Measurements from ENCODE around the gene USH1C.

USH1C gene

GRCh38 chr11:17581036-17581731 is 37.0 kb upstream of the USH1C start:
- Histone ChIP-seq H3K4me2 (ENCODE audit: insufficient read depth, low read length, poor library complexity, severe bottlenecking) (no peak overlapping the region), H3K79me1 (ENCODE audit: low read depth, low read length) (no peaks in the 10 kb centered on the region), H3K18ac (ENCODE audit: low read length) (no peak overlapping the region), H2AFZ (ENCODE audit: low read length) (no peak overlapping the region), H2AK5ac (ENCODE audit: low read depth, low read length) (no peak overlapping the region), H2BK12ac (ENCODE audit: low read length) (no peak overlapping the region), H3K27me3 (ENCODE audit: control insufficient read depth in 3 of 3, insufficient read depth in 3 of 3, low read depth in 1 of 3, low read length in 3 of 3) (peaks cover 0 to 8% (median 0%) of the 10 kb centered on the region in 3 experiments), H4K8ac (ENCODE audit: low read depth, low read length) (no peak overlapping the region), H2BK5ac (ENCODE audit: low read length) (no peak overlapping the region), H3K23ac (ENCODE audit: low read depth, low read length, poor library complexity) (no peak overlapping the region), H3K36me3 (replicated peaks in 1 of 2; ENCODE audit: control insufficient read depth in 2 of 2, insufficient read depth in 2 of 2, low read length in 2 of 2) (no peaks in the 10 kb centered on the region), H3K9me3 (replicated peaks in 1 of 2; ENCODE audit: control insufficient read depth in 2 of 2, insufficient read depth in 1 of 2, low read depth in 1 of 2, low read length in 2 of 2) (no peaks in the 10 kb centered on the region), H3K4ac (ENCODE audit: low read length) (no peak overlapping the region), H4K91ac (ENCODE audit: low read depth, low read length, poor library complexity) (no peak overlapping the region), H3K4me1 (ENCODE audit: control insufficient read depth in 2 of 2, insufficient read depth in 1 of 2, low read depth in 1 of 2, low read length in 2 of 2) (no peaks in the 10 kb centered on the region), H3K9ac (ENCODE audit: low read depth, low read length, poor library complexity) (no peak overlapping the region), H2BK120ac (ENCODE audit: low read depth, low read length) (no peak overlapping the region), H3K27ac (replicated peaks; ENCODE audit: low read length) (no peak overlapping the region), H2BK15ac (ENCODE audit: low read length) (no peak overlapping the region), H3K14ac (ENCODE audit: low read length) (no peak overlapping the region), H3K4me3 (ENCODE audit: low read length in 2 of 2) (no peak overlapping the region)
- DNase-seq (ENCODE audit: low spot score) = no peak
- WGBS, 2 donors (ENCODE audit: extremely low coverage in 2 of 2, insufficient read length in 2 of 2, insufficient replicate concordance in 1 of 2) = no CpG with 5 or more reads among the region's 6 CpGs

- no peak overlapping the region for H4K8ac ChIP-seq (ENCODE audit: low read depth, low read length)
- no peak overlapping the region for H3K23ac ChIP-seq (ENCODE audit: low read depth, low read length, poor library complexity)
- H3K79me1 ChIP-seq (ENCODE audit: low read depth, low read length) = no peaks in the 10 kb centered on the region
- no peak overlapping the region for H2BK5ac ChIP-seq (ENCODE audit: low read length)
- no peak overlapping the region for H3K9ac ChIP-seq (ENCODE audit: low read depth, low read length, poor library complexity)
- DNase-seq (ENCODE audit: low spot score) = no peak
- no peak overlapping the region for H2AK5ac ChIP-seq (ENCODE audit: low read depth, low read length)
- H3K18ac ChIP-seq (ENCODE audit: low read length) = no peak overlapping the region
- no peak overlapping the region for H2BK120ac ChIP-seq (ENCODE audit: low read depth, low read length)
- H3K4me2 ChIP-seq (ENCODE audit: insufficient read depth, low read length, poor library complexity, severe bottlenecking) = no peak overlapping the region
- H3K4me1 ChIP-seq (ENCODE audit: control insufficient read depth in 2 of 2, insufficient read depth in 1 of 2, low read depth in 1 of 2, low read length in 2 of 2) = peaks cover 0 to 2% of the 10 kb centered on the region in 2 donors
- no peak overlapping the region for H4K91ac ChIP-seq (ENCODE audit: low read depth, low read length, poor library complexity)
- H3K27me3 ChIP-seq (ENCODE audit: control insufficient read depth in 3 of 3, insufficient read depth in 3 of 3, low read depth in 1 of 3, low read length in 3 of 3) = peaks cover 0 to 8% (median 0%) of the 10 kb centered on the region in 3 experiments
- no CpG with 5 or more reads among the region's 1 CpG for WGBS, 2 donors (ENCODE audit: extremely low coverage in 2 of 2, insufficient read length in 2 of 2, insufficient replicate concordance in 1 of 2)
- H2BK15ac ChIP-seq (ENCODE audit: low read length) = no peak overlapping the region
- H3K4me3 ChIP-seq (ENCODE audit: low read length in 2 of 2) = no peak overlapping the region
- H2AFZ ChIP-seq (ENCODE audit: low read length) = no peak overlapping the region
- H2BK12ac ChIP-seq (ENCODE audit: low read length) = no peak overlapping the region
- H3K14ac ChIP-seq (ENCODE audit: low read length) = no peak overlapping the region
- H3K36me3 ChIP-seq (replicated peaks in 1 of 2; ENCODE audit: control insufficient read depth in 2 of 2, insufficient read depth in 2 of 2, low read length in 2 of 2) = no peaks in the 10 kb centered on the region
- H3K27ac ChIP-seq (replicated peaks; ENCODE audit: low read length) = no peak overlapping the region
- H3K4ac ChIP-seq (ENCODE audit: low read length) = no peak overlapping the region
- no peaks in the 10 kb centered on the region for H3K9me3 ChIP-seq (replicated peaks in 1 of 2; ENCODE audit: control insufficient read depth in 2 of 2, insufficient read depth in 1 of 2, low read depth in 1 of 2, low read length in 2 of 2)
These were observed 36.1 kb upstream of the USH1C start for GRCh38 chr11:17580271-17580670.

GRCh38 chr11:17579451-17579850 is 35.2 kb upstream of the USH1C start:
- no peak overlapping the region for H3K4ac ChIP-seq (ENCODE audit: low read length)
- no peak overlapping the region for H4K8ac ChIP-seq (ENCODE audit: low read depth, low read length)
- no peak overlapping the region for H3K18ac ChIP-seq (ENCODE audit: low read length)
- no peak overlapping the region for H3K23ac ChIP-seq (ENCODE audit: low read depth, low read length, poor library complexity)
- no peaks in the 10 kb centered on the region for H3K9me3 ChIP-seq (replicated peaks in 1 of 2; ENCODE audit: control insufficient read depth in 2 of 2, insufficient read depth in 1 of 2, low read depth in 1 of 2, low read length in 2 of 2)
- H2BK120ac ChIP-seq (ENCODE audit: low read depth, low read length) = no peak overlapping the region
- no peaks in the 10 kb centered on the region for H3K79me1 ChIP-seq (ENCODE audit: low read depth, low read length)
- H3K4me1 ChIP-seq (ENCODE audit: control insufficient read depth in 2 of 2, insufficient read depth in 1 of 2, low read depth in 1 of 2, low read length in 2 of 2) = peaks cover 0 to 2% of the 10 kb centered on the region in 2 donors
- no peak overlapping the region for H3K27ac ChIP-seq (replicated peaks; ENCODE audit: low read length)
- no peak overlapping the region for H3K14ac ChIP-seq (ENCODE audit: low read length)
- no peak overlapping the region for H2BK12ac ChIP-seq (ENCODE audit: low read length)
- H3K4me3 ChIP-seq (ENCODE audit: low read length in 2 of 2) = no peak overlapping the region
- H3K27me3 ChIP-seq (ENCODE audit: control insufficient read depth in 3 of 3, insufficient read depth in 3 of 3, low read depth in 1 of 3, low read length in 3 of 3) = peaks cover 0 to 8% (median 0%) of the 10 kb centered on the region in 3 experiments
- no peak overlapping the region for H2AFZ ChIP-seq (ENCODE audit: low read length)
- no peak overlapping the region for H3K4me2 ChIP-seq (ENCODE audit: insufficient read depth, low read length, poor library complexity, severe bottlenecking)
- H2AK5ac ChIP-seq (ENCODE audit: low read depth, low read length) = no peak overlapping the region
- no peak overlapping the region for H4K91ac ChIP-seq (ENCODE audit: low read depth, low read length, poor library complexity)
- no peak overlapping the region for H2BK15ac ChIP-seq (ENCODE audit: low read length)
- no peak overlapping the region for H3K9ac ChIP-seq (ENCODE audit: low read depth, low read length, poor library complexity)
- no peak overlapping the region for H2BK5ac ChIP-seq (ENCODE audit: low read length)
- no peaks in the 10 kb centered on the region for H3K36me3 ChIP-seq (replicated peaks in 1 of 2; ENCODE audit: control insufficient read depth in 2 of 2, insufficient read depth in 2 of 2, low read length in 2 of 2)
- no CpG with 5 or more reads among the region's 7 CpGs for WGBS, 2 donors (ENCODE audit: extremely low coverage in 2 of 2, insufficient read length in 2 of 2, insufficient replicate concordance in 1 of 2)
- no peak for DNase-seq (ENCODE audit: low spot score)

GRCh38 chr11:17578958-17579357 is 34.7 kb upstream of the USH1C start:
- Histone ChIP-seq H3K27me3 (ENCODE audit: control insufficient read depth in 3 of 3, insufficient read depth in 3 of 3, low read depth in 1 of 3, low read length in 3 of 3) (peaks cover 0 to 8% (median 0%) of the 10 kb centered on the region in 3 experiments), H2BK15ac (ENCODE audit: low read length) (no peak overlapping the region), H4K91ac (ENCODE audit: low read depth, low read length, poor library complexity) (no peak overlapping the region), H3K23ac (ENCODE audit: low read depth, low read length, poor library complexity) (peak overlapping the region; percentile 80), H3K4ac (ENCODE audit: low read length) (no peak overlapping the region), H2AFZ (ENCODE audit: low read length) (no peak overlapping the region), H2BK12ac (ENCODE audit: low read length) (no peak overlapping the region), H3K4me3 (ENCODE audit: low read length in 2 of 2) (no peak overlapping the region), H3K4me1 (ENCODE audit: control insufficient read depth in 2 of 2, insufficient read depth in 1 of 2, low read depth in 1 of 2, low read length in 2 of 2) (peaks cover 0 to 2% of the 10 kb centered on the region in 2 donors), H3K79me1 (ENCODE audit: low read depth, low read length) (no peaks in the 10 kb centered on the region), H2BK120ac (ENCODE audit: low read depth, low read length) (no peak overlapping the region), H2BK5ac (ENCODE audit: low read length) (no peak overlapping the region), H3K14ac (ENCODE audit: low read length) (no peak overlapping the region), H3K36me3 (replicated peaks in 1 of 2; ENCODE audit: control insufficient read depth in 2 of 2, insufficient read depth in 2 of 2, low read length in 2 of 2) (no peaks in the 10 kb centered on the region), H3K9ac (ENCODE audit: low read depth, low read length, poor library complexity) (no peak overlapping the region), H3K9me3 (replicated peaks in 1 of 2; ENCODE audit: control insufficient read depth in 2 of 2, insufficient read depth in 1 of 2, low read depth in 1 of 2, low read length in 2 of 2) (no peaks in the 10 kb centered on the region), H2AK5ac (ENCODE audit: low read depth, low read length) (peak overlapping the region; percentile 13), H4K8ac (ENCODE audit: low read depth, low read length) (no peak overlapping the region), H3K4me2 (ENCODE audit: insufficient read depth, low read length, poor library complexity, severe bottlenecking) (no peak overlapping the region), H3K27ac (replicated peaks; ENCODE audit: low read length) (no peak overlapping the region), H3K18ac (ENCODE audit: low read length) (no peak overlapping the region)
- no peak for DNase-seq (ENCODE audit: low spot score)
- WGBS, 2 donors (ENCODE audit: extremely low coverage in 2 of 2, insufficient read length in 2 of 2, insufficient replicate concordance in 1 of 2) = no CpG with 5 or more reads among the region's 8 CpGs

Data from neuronal stem cell (in vitro differentiated cells).